ENCODE data around the gene CTXND1.

CTXND1 gene

GRCh38 chr15:80173022-80173759, 78.8 kb downstream of the CTXND1 start:
- TF ChIP-seq SNAI2 (CRISPR knock-in tag; IDR thresholded peaks at IDR 0.05) (no peak), GLIS3 (CRISPR knock-in tag; IDR thresholded peaks at IDR 0.05) (no peak), OSR1 (CRISPR knock-in tag; IDR thresholded peaks at IDR 0.05) (no peak), TOX (CRISPR knock-in tag; IDR thresholded peaks at IDR 0.05; ENCODE audit: borderline replicate concordance) (no peak), ZC3H10 (CRISPR knock-in tag; IDR thresholded peaks at IDR 0.05) (no peak), CSRNP3 (CRISPR knock-in tag; IDR thresholded peaks at IDR 0.05) (no peak), ESRRG (CRISPR knock-in tag; IDR thresholded peaks at IDR 0.05) (no peak), ZNF8 (CRISPR knock-in tag; IDR thresholded peaks at IDR 0.05) (no peak), ZFP3 (CRISPR knock-in tag; IDR thresholded peaks at IDR 0.05) (no peak), RARB (CRISPR knock-in tag; IDR thresholded peaks at IDR 0.05) (no peak), CREB5 (CRISPR knock-in tag; IDR thresholded peaks at IDR 0.05; ENCODE audit: low read depth) (no peak), ZNF70 (CRISPR knock-in tag; IDR thresholded peaks at IDR 0.05) (no peak), ISL1 (CRISPR knock-in tag; IDR thresholded peaks at IDR 0.05) (no peak), ZNF565 (CRISPR knock-in tag; conservative IDR thresholded peaks at IDR 0.05; ENCODE audit: low read depth) (no peak), ARNTL (CRISPR knock-in tag; IDR thresholded peaks at IDR 0.05; ENCODE audit: borderline replicate concordance, low read depth) (no peak), BACH2 (CRISPR knock-in tag; IDR thresholded peaks at IDR 0.05; ENCODE audit: borderline replicate concordance) (no peak), CSDC2 (CRISPR knock-in tag; IDR thresholded peaks at IDR 0.05) (no peak), ZFP30 (CRISPR knock-in tag; IDR thresholded peaks at IDR 0.05) (no peak), PATZ1 (CRISPR knock-in tag; IDR thresholded peaks at IDR 0.05; ENCODE audit: borderline replicate concordance) (no peak), TCF4 (CRISPR knock-in tag; IDR thresholded peaks at IDR 0.05; ENCODE audit: borderline replicate concordance) (no peak)
- peak; percentile 90 for ATAC-seq

GRCh38 chr15:80172401-80172800, 79.6 kb downstream of the CTXND1 start:
- no peak for TF ChIP-seq RARB (CRISPR knock-in tag; IDR thresholded peaks at IDR 0.05)
- no peak for TF ChIP-seq ZNF70 (CRISPR knock-in tag; IDR thresholded peaks at IDR 0.05)
- TF ChIP-seq ESRRG (CRISPR knock-in tag; IDR thresholded peaks at IDR 0.05), result no peak
- no peak for TF ChIP-seq OSR1 (CRISPR knock-in tag; IDR thresholded peaks at IDR 0.05)
- no peak for TF ChIP-seq CREB5 (CRISPR knock-in tag; IDR thresholded peaks at IDR 0.05; ENCODE audit: low read depth)
- no peak for TF ChIP-seq ZNF8 (CRISPR knock-in tag; IDR thresholded peaks at IDR 0.05)
- TF ChIP-seq ZC3H10 (CRISPR knock-in tag; IDR thresholded peaks at IDR 0.05), result no peak
- TF ChIP-seq BACH2 (CRISPR knock-in tag; IDR thresholded peaks at IDR 0.05; ENCODE audit: borderline replicate concordance), result no peak
- TF ChIP-seq PATZ1 (CRISPR knock-in tag; IDR thresholded peaks at IDR 0.05; ENCODE audit: borderline replicate concordance), result no peak
- no peak for TF ChIP-seq TSHZ2 (CRISPR knock-in tag; IDR thresholded peaks at IDR 0.05)
- no peak for TF ChIP-seq PPARA (CRISPR knock-in tag; IDR thresholded peaks at IDR 0.05; ENCODE audit: borderline replicate concordance)
- TF ChIP-seq TCF4 (CRISPR knock-in tag; IDR thresholded peaks at IDR 0.05; ENCODE audit: borderline replicate concordance), result no peak
- TF ChIP-seq CSDC2 (CRISPR knock-in tag; IDR thresholded peaks at IDR 0.05), result no peak
- no peak for TF ChIP-seq SNAI2 (CRISPR knock-in tag; IDR thresholded peaks at IDR 0.05)
- TF ChIP-seq ARNTL (CRISPR knock-in tag; IDR thresholded peaks at IDR 0.05; ENCODE audit: borderline replicate concordance, low read depth), result no peak
- ATAC-seq, result no peak

All from SK-N-SH treated with all-trans-retinoic acid at 6 μM for 48 hours (cell line).